ENCODE results near the gene SLC17A5.
A peak's percentile ranks its signal among the peaks of the same experiment; 100 is the strongest.
"Not testable (repeated sequence)": the region's sequence is repeated elsewhere in the genome, so short reads cannot be mapped to it uniquely, and the experiment has no call there.

The SLC17A5 gene

GRCh38 chr6:73613806-73614536, 39.8 kb downstream of the SLC17A5 start:
- no peak for DNase-seq

- no peak for DNase-seq
Measured at GRCh38 chr6:73612611-73613010, 41.2 kb downstream of the SLC17A5 start.

GRCh38 chr6:73610444-73611275, 43.1 kb downstream of the SLC17A5 start:
- DNase-seq: no peak

- no peak for DNase-seq
Measured at GRCh38 chr6:73608761-73609160, 45.0 kb downstream of the SLC17A5 start.

GRCh38 chr6:73606428-73606827, 47.4 kb downstream of the SLC17A5 start:
- no peak for DNase-seq

- DNase-seq: no peak
Measured at GRCh38 chr6:73604461-73604860, 49.3 kb downstream of the SLC17A5 start.

GRCh38 chr6:73604020-73604419, 49.8 kb downstream of the SLC17A5 start:
- no peak for DNase-seq

- no peak for DNase-seq
Measured at GRCh38 chr6:73586416-73586974, 67.3 kb downstream of the SLC17A5 start.

GRCh38 chr6:73585566-73586415, 68.0 kb downstream of the SLC17A5 start:
- DNase-seq: peak; percentile 29

- DNase-seq: no peak
Measured at GRCh38 chr6:73581293-73581692, 72.5 kb downstream of the SLC17A5 start.

- DNase-seq: peak; percentile 86
Measured at GRCh38 chr6:73580247-73581149, 73.3 kb downstream of the SLC17A5 start.

- peak; percentile 17 for DNase-seq
Measured at GRCh38 chr6:73579851-73580246, 73.9 kb downstream of the SLC17A5 start.

- no peak for DNase-seq
Measured at GRCh38 chr6:73579389-73579788, 74.4 kb downstream of the SLC17A5 start.

- no peak for DNase-seq
Measured at GRCh38 chr6:73577676-73578075, 76.1 kb downstream of the SLC17A5 start.

- DNase-seq: not testable (repeated sequence)
Measured at GRCh38 chr6:73572531-73572930, 81.3 kb downstream of the SLC17A5 start.

- DNase-seq: not testable (repeated sequence)
Measured at GRCh38 chr6:73571218-73572181, 82.3 kb downstream of the SLC17A5 start.

GRCh38 chr6:73569121-73569520, 84.7 kb downstream of the SLC17A5 start:
- no peak for DNase-seq

- no peak for DNase-seq
Measured at GRCh38 chr6:73566954-73567591, 86.7 kb downstream of the SLC17A5 start.

GRCh38 chr6:73566486-73566871, 87.3 kb downstream of the SLC17A5 start:
- not testable (repeated sequence) for DNase-seq
